ENCODE results near the gene MAN1C1.

GRCh38 chr1:25695090-25695770 is 78.6 kb downstream of the MAN1C1 start:
- TF ChIP-seq CTCF (IDR thresholded peaks at IDR 0.05) (no peak), POLR2A (IDR thresholded peaks at IDR 0.05) (no peak), EP300 (IDR thresholded peaks at IDR 0.05) (peak; percentile 70 to 97)
